IPS-NIHi11 (cell line): ENCODE data around the gene DNASE1L1.
"Not testable (repeated sequence)": the region's sequence is repeated elsewhere in the genome, so short reads cannot be mapped to it uniquely, and the experiment has no call there.

Experiments used
- DNase-seq: peaks from one replicate; pipeline ENCODE4 v3.0.0; 2012; ENCODE audit warnings: mixed read lengths, low spot score

Gene DNASE1L1

DNA sequence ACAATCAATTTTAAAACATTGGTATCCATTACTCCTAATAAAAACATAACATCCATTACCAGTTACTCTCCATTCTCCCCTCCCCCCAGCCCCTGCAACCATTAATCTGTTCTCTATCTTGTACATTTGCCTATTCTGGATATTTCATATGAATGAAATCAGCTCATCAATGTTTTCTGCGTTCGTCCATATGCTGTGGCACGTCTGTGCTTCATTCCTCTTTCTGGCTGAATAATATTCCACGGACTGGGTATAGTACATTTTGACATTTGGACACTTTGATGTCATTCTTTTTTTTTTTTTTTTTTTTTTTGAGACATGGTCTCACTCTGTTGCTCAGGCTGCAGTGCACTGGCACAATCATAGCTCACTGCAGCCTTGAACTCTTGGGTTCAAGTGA is 5.2 kb downstream of the DNASE1L1 start:
- DNase-seq = no peak

- DNase-seq = no peak
Measured at GRCh38 chrX:154403192-154403591, 5.9 kb downstream of the DNASE1L1 start.

DNA sequence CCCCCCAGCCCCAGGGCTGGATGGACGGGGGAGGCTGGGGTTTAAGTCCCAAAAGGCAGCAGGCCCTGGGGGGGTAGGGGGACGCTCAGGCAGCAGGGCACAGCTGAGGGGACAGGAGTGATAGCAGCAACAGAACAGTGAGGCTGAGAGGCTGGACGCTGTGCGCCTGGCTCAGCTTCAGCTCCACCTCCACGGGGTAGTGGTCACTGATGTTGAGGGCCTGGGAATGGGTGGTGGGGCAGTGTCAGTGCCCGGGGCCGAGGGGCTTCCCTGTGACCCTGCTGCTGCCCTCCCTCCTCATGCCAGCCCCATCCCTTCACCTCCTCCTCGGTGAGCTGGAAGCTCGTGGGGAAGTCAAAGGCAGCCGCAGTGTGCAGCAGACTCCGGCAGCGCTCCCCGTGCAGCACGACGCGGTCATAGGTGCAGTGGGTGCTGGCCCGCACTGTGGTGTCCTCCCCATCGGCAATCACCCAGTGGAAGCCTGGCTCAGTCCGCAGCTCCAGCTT is 6.4 kb downstream of the DNASE1L1 start:
- DNase-seq = no peak

DNA sequence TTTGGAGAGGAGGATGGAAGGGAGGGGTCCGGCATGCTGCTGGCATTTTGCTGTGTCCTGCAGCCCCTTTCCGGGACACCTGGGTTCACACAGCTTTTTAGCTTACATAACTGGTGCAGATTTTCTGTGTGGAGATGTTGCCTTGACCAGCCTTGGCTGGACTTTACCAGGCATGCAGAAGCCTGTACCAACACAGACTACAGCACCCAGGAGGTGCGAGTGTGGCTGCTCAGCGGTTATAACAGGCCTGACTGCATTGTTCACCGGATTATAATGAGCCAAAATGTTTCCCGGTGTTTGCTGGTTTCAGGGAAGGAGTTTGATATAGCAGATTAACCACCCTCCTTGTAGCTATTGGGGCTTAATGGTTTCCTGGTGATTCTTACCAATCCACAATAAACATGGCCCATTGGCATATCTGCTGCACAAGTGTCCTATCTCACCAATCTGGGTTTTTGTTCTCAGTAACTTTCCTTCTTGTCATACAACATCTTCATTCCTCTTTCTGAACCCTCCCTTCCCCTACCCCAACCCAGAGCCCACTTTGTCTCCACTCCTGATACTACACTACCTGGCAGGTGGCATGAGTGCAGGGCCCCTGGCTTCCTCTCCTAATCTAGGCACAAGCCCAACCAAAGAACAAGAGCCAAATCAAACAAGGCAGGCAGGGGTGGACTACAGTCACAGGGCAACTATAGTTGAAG is 7.0 kb downstream of the DNASE1L1 start:
- no peak for DNase-seq

DNA sequence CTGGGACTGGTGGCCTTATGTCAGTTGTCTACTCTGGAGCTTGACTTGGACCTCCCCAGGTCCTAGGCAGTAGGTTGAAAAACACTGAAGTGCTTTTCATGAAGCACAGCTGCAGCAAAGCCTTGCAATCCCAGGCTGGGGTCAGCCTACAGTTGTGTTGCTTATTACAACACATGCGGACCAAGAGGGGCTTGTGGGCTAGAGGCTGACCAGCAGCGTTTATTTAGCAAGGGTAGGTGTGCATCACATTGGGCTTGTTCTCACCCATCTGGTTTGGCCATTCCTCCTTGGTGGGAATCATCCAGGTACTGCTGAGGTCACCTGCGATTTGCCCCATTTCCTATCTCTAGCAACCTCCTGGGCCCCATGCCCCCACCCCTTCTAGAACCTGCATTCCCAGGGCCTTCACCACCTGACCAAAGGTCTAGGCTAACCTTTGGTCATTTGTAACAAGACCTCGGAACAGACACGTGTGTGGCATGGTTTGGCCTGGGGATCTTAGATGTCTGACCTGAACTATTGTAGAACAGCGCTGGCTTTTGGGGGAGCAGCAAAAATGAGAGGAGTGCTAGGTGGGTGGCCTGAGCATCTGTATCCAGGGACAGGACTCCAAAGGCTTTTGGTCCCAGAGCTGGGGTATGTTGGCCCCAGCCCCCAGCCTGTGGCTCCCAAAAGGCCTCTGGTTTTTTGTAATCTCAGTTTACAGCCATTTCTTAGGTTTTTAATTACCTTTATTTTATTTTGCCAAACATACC is 7.8 kb downstream of the DNASE1L1 start:
- no peak for DNase-seq

DNA sequence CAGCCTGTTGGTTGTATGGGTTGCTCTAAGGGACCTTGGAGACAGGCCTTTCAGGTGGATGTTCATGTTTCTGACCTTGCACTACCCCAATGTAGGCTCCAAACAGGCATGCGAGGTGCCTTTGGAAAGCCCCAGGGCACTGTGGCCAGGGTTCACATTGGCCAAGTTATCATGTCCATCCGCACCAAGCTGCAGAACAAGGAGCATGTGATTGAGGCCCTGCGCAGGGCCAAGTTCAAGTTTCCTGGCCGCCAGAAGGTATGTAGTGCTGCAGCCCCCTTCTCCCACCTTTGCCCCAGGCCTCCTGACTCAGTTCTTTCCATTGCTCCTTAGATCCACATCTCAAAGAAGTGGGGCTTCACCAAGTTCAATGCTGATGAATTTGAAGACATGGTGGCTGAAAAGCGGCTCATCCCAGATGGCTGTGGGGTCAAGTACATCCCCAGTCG is 8.7 kb downstream of the DNASE1L1 start:
- DNase-seq = not testable (repeated sequence)

DNA sequence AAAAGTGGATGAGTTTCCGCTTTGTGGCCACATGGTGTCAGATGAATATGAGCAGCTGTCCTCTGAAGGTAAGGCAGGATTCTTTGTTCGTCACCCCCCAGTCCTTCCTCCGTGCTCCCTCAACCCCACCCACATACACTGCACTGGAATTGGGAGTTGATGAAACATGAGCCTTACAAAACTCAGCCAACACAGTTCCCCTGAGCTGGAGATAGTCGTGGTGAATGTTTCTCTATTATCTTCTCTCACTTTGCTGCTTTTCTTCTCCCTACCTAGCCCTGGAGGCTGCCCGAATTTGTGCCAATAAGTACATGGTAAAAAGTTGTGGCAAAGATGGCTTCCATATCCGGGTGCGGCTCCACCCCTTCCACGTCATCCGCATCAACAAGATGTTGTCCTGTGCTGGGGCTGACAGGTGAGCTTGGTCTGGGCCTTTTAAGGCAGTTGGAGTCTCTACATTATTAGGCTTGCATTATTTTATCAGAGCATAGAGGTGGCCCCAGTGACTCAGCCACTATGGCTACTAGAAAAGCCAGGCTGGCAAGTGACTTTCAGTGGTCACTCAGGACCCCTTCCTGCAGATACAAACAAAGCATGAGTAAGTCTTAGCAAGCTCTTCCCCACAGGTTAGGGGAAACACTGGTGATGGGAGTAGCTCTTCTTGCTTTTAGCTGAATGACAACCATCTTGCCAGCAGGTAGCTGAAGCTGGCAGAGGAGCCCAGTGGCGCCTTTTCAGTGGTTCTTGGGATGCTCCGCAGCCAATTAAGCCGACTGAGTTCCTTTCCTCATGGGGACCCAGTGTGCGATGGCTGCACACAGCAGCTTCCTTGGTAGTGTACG is 9.3 kb downstream of the DNASE1L1 start:
- no peak for DNase-seq

- DNase-seq = no peak
Measured at GRCh38 chrX:154398668-154399526, 10.2 kb downstream of the DNASE1L1 start.

- DNase-seq = peak; percentile 82
Measured at GRCh38 chrX:154397888-154398667, 11.0 kb downstream of the DNASE1L1 start, which contains the start of gene RPL10. Gene RPL10, plus strand, starts transcription at chrX:154398377. Its CDS starts 143 bp downstream, at chrX:154398520.

DNA sequence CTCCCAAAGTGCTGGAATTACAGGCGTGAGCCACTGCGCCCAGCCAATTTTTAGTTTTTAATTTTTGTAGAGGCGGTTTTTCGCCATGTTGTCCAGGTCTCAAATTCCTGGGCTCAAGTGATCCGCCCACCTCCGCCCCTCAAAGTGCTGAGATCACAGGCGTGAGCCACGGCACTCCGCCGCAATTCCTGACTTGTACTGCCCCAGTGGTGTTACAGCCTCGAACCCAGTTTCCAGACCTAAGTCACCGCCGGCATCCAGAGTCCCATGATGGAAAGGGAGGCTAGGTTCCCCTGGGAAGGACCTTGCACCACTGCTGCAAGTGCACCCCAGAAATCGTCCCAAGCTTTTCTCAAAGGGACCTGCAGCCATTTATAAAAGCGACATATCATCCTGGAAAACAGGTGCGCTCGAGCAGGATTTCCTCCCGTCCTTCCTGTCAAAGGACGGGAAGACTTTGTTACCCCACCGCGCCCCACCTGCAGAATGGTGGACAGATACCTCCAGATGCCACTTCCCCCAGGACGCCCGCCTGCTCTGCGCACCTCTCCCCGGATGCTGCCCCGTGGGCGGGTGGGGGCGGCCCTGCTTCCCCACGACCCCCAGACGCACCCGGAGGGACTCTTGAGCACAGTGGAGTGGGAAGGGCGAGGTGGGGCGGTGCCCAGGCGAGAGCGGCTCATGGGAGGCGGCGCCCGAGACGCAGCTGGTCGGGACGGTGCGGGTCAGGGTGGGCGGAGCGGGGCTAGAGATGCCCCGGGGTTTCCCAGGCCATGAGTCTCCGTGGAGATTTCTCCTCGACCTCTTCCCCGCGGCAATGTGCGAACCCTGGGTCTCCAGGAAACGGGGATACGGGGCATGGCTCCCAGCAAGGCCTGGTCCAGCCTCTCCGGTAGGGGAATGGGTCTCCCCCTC is 11.8 kb downstream of the DNASE1L1 start:
- DNase-seq = peak; percentile 49

DNA sequence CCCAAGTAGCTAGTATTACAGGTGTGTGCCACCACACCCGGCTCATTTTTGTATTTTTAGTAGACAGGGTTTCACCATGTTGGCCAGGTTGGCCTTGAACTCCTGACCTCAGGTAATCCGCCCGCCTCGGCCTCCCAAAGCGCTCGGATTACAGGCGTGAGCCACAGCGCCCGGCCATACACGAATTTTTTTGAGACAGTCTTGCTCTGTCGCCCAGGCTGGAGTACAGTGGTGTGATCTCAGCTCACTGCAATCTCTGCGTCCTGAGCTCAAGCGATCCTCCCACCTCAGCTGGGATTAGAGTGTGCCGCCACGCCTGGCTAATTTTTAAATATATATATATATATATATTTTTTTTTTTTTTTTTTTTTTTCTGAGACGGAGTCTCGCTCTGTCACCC is 12.7 kb downstream of the DNASE1L1 start:
- not testable (repeated sequence) for DNase-seq

- not testable (repeated sequence) for DNase-seq
Measured at GRCh38 chrX:154389812-154390747, 19.0 kb downstream of the DNASE1L1 start.

DNA sequence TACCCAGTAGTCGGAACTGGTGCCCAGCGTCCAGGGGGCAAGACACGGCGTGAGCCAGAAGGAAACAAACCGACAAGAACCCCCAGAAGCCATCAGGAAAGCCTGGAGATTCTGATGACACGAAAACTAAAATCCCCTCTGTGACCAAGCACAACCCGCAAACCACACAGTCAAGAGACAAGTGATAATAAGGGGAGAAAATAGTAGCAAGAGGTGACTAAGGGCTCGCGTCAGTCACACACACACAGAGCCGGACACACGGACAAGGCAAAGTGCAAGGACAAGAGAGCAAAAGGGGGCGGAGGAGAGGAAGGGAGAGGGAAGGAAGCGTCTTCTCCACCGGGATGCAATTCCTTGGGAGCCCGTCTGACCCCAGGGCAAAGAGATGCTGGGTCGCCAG is 20.4 kb downstream of the DNASE1L1 start:
- DNase-seq = not testable (repeated sequence)

- DNase-seq = not testable (repeated sequence)
Measured at GRCh38 chrX:154388094-154388493, 21.0 kb downstream of the DNASE1L1 start.

GRCh38 chrX:154384284-154384892 is 24.7 kb downstream of the DNASE1L1 start:
- DNase-seq = no peak

DNA sequence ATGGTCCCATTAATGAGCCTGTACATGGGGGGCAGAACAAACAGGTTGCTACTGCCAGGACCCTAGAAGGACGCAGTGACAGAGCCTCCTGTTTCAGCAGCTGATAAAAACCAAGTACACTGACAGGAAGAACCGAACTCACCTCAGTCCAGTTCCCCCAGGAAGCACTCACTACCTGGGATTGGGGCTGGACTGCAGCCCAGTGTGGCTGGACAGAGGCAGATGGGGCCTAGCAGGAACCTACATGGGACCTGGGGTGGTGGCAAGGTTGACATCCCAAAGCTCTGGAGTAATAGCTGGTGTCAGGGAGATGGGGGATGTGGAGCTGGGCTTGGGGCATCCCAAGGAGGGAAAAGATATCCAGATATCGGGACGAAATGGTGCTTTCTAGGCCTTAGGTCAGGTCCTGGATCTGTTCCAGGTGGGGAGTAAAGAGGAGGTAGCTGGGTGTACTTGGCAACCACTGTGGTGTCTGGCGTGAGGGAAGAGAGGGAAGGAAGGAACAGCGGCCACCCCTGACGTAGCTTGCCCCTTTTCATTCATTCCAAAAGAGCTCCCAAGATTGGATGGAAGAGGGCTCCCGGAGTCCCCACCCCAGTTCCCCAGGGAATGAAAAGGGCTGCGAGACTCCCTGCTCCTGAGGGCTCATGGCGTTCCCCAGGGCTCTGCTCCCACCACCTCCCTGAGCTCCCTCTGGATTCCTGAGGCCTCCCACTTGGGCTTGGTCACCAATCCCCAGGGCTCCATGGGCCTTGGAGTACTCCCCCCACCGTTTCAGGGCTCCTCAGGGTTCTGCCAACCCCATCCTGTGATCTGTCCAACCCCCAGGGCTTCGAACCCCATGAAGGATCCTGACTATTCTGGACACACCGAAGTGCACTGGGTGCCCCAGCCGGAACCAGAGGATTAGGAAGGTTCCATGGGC is 25.4 kb downstream of the DNASE1L1 start:
- DNase-seq = no peak
